OCI-LY7 (cell line): ENCODE results near the gene SOX13. TPM values are rescaled to one million over a fixed set of nuclear protein-coding genes. Genes with fewer than 3 reads are reported as not detected.

ENCODE experiments used
- BruUV-seq: library from RNA; stranded (reverse); fragments of 400-500 nt; replicated peaks from 2 replicates; lab custom pipeline; 2021; lab: Mats Ljungman, UMichigan
- CTCF ChIA-PET: fragments of 300-600 bp; sonication (Branson Sonifier 250); formaldehyde crosslinking; loops from one replicate; lab custom pipeline; 2022; ENCODE audit warnings: antibody characterized with exemption; ENCODE audit not compliant: unreplicated experiment; lab: Charles Lee
- POLR2A ChIA-PET: fragments of 300-600 bp; sonication (Branson Sonifier 250); formaldehyde crosslinking; loops from one replicate; lab custom pipeline; 2022; ENCODE audit warnings: antibody characterized with exemption; lab: Charles Lee
- DNase-seq: peaks from one replicate; pipeline ENCODE4 v3.0.0-alpha.2; 2015; ENCODE audit warnings: low spot score
- H2AFZ ChIP-seq: fragments of 200-600 bp; sonication (generic), shearing (Covaris generic); 2 replicates; pipeline ENCODE4 v1.6.1; 2014; ENCODE audit warnings: mild to moderate bottlenecking, antibody characterized with exemption, low read length, moderate library complexity
- H3K27ac ChIP-seq: fragments of 200-600 bp; sonication (generic); 2 replicates; pipeline ENCODE4 v1.5.1; 2014; ENCODE audit warnings: mixed run types, low read depth, mild to moderate bottlenecking, moderate library complexity, low read length, inconsistent platforms; ENCODE audit not compliant: poor library complexity, severe bottlenecking
- H3K36me3 ChIP-seq: fragments of 200-600 bp; sonication (generic); 2 replicates; pipeline ENCODE4 v1.6.1; 2014; ENCODE audit warnings: mild to moderate bottlenecking, antibody characterized with exemption, low read length, moderate library complexity, mixed read lengths; ENCODE audit not compliant: insufficient read depth
- H3K4me1 ChIP-seq: fragments of 200-600 bp; sonication (generic); 2 replicates; pipeline ENCODE4 v1.5.1; 2014; ENCODE audit warnings: mild to moderate bottlenecking, low read length; ENCODE audit not compliant: insufficient read depth, poor library complexity, severe bottlenecking
- H3K4me2 ChIP-seq: fragments of 200-600 bp; sonication (generic); 2 replicates; pipeline ENCODE4 v1.6.1; 2014; ENCODE audit warnings: mild to moderate bottlenecking, low read length
- H3K4me3 ChIP-seq: fragments of 200-600 bp; sonication (generic); 2 replicates; pipeline ENCODE4 v1.5.1; 2014; ENCODE audit warnings: mild to moderate bottlenecking, low read depth, low read length; ENCODE audit not compliant: poor library complexity, severe bottlenecking
- H3K79me2 ChIP-seq: fragments of 200-600 bp; sonication (generic); 2 replicates; pipeline ENCODE4 v1.6.1; 2016; ENCODE audit warnings: low read depth, mild to moderate bottlenecking, low read length, moderate library complexity, mixed read lengths; ENCODE audit not compliant: insufficient read depth
- H3K9me2 ChIP-seq: fragments of 200-600 bp; sonication (generic); 2 replicates; pipeline ENCODE4 v1.6.1; 2016; ENCODE audit warnings: mild to moderate bottlenecking, low read length, mixed read lengths; ENCODE audit not compliant: insufficient read depth
- H3K9me3 ChIP-seq: fragments of 200-600 bp; sonication (generic); 2 replicates; pipeline ENCODE4 v1.6.1; 2014; ENCODE audit warnings: mild to moderate bottlenecking, mixed run types, low read length, mixed read lengths
- H4K20me1 ChIP-seq: fragments of 200-600 bp; sonication (generic); 2 replicates; pipeline ENCODE4 v1.6.1; 2014; ENCODE audit warnings: mild to moderate bottlenecking, antibody characterized with exemption, low read length, moderate library complexity, mixed read lengths; ENCODE audit not compliant: insufficient read depth
- EZH2phosphoT487 ChIP-seq: fragments of 200-600 bp; sonication (generic); IDR thresholded peaks from 2 replicates; pipeline ENCODE4 v1.6.1; 2018; ENCODE audit warnings: low read depth, borderline replicate concordance, mild to moderate bottlenecking, mixed run types, antibody characterized with exemption, low read length, moderate library complexity, mixed read lengths
- intact Hi-C: fragments of 100-400 bp; cut with micrococcal nuclease; formaldehyde crosslinking; loops from one replicate; pipeline ENCODE4 v1.10.0; 2022; ENCODE audit not compliant: unreplicated experiment
- total RNA-seq, 2 experiments: library from RNA; depleted of rRNA in 1 of 2; stranded (reverse); fragments of >200 nt in 1 of 2; shearing (Covaris generic) in 1 of 2; gene quantifications; 2 replicates each; pipeline ENCODE4 v1.2.3, GENCODE V29; 2014 to 2022
- TF ChIP-seq, protein P1 (sequence below): fragments of 200-600 bp; sonication (generic); conservative IDR thresholded peaks from 2 replicates; pipeline ENCODE4 v1.5.1; 2014; ENCODE audit warnings: mild to moderate bottlenecking, antibody characterized with exemption, low read length, moderate library complexity, mixed read lengths

The SOX13 gene
- total RNA-seq, 2 experiments from 2014 or later = 0.27 TPM; not detected in 1

GRCh38 chr1:204093421-204093717, 20.5 kb downstream of the SOX13 start:
- intact Hi-C loops = no loop called here
- no peaks in the 10 kb centered on the region for H3K36me3 ChIP-seq
- ChIA-PET CTCF (no interaction called here), POLR2A (interaction anchor here (0.6 kb wide), 1 partner anchor 183 kb away, joined by 3 read pairs; no protein-coding TSS in a partner anchor)
- H3K4me2 ChIP-seq = no peak overlapping the region
- no peaks in the 10 kb centered on the region for H3K4me1 ChIP-seq
- no peak overlapping the region for H3K4me3 ChIP-seq
- no peaks in the 10 kb centered on the region for H3K79me2 ChIP-seq
- DNase-seq = no peak
- H3K27ac ChIP-seq = no peak overlapping the region
- H2AFZ ChIP-seq = no peak overlapping the region
- no TSS peak for BruUV-seq
- TF ChIP-seq, protein P1, sequence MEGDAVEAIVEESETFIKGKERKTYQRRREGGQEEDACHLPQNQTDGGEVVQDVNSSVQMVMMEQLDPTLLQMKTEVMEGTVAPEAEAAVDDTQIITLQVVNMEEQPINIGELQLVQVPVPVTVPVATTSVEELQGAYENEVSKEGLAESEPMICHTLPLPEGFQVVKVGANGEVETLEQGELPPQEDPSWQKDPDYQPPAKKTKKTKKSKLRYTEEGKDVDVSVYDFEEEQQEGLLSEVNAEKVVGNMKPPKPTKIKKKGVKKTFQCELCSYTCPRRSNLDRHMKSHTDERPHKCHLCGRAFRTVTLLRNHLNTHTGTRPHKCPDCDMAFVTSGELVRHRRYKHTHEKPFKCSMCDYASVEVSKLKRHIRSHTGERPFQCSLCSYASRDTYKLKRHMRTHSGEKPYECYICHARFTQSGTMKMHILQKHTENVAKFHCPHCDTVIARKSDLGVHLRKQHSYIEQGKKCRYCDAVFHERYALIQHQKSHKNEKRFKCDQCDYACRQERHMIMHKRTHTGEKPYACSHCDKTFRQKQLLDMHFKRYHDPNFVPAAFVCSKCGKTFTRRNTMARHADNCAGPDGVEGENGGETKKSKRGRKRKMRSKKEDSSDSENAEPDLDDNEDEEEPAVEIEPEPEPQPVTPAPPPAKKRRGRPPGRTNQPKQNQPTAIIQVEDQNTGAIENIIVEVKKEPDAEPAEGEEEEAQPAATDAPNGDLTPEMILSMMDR = no peak
- TF ChIP-seq EZH2phosphoT487 = no peak
- no peaks in the 10 kb centered on the region for H3K9me2 ChIP-seq
- no peaks in the 10 kb centered on the region for H3K9me3 ChIP-seq
- no peaks in the 10 kb centered on the region for H4K20me1 ChIP-seq

GRCh38 chr1:204093781-204094180, 20.9 kb downstream of the SOX13 start:
- intact Hi-C loops = no loop called here
- Histone ChIP-seq H2AFZ (no peak overlapping the region), H4K20me1 (no peaks in the 10 kb centered on the region), H3K4me3 (no peak overlapping the region), H3K36me3 (no peaks in the 10 kb centered on the region), H3K79me2 (no peaks in the 10 kb centered on the region), H3K4me1 (no peaks in the 10 kb centered on the region), H3K9me2 (no peaks in the 10 kb centered on the region), H3K4me2 (no peak overlapping the region), H3K9me3 (no peaks in the 10 kb centered on the region), H3K27ac (no peak overlapping the region)
- DNase-seq = no peak
- CTCF ChIA-PET = no interaction called here
- BruUV-seq = no TSS peak
- POLR2A ChIA-PET = interaction anchor here (0.6 kb wide), 1 partner anchor 183 kb away, joined by 3 read pairs; no protein-coding TSS in a partner anchor
- TF ChIP-seq EZH2phosphoT487 = no peak
- TF ChIP-seq, protein P1 = no peak

DNA sequence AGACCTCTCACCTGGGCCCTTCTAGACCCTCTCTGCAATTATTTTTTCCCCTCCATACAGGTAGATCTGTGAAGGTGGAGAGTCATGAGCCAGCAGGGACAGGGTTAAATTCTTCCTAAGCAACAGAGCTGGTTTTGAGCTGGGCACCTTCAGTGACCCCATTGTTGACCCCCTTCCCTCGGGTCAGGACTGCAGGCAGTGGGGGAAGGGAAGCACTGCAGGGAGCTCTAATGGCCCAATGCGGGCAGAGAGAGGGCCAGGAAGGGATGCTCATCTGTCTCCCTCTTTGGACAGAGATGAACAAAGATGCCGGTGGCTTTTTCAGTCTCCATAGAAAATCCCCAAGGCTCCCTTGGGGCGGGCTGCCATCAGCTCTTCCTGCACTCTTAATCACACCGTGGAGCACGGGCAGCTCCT, 21.4 kb downstream of the SOX13 start:
- no peak for TF ChIP-seq EZH2phosphoT487
- TF ChIP-seq, protein P1 = no peak
- H3K9me2 ChIP-seq = no peaks in the 10 kb centered on the region
- H3K36me3 ChIP-seq = no peaks in the 10 kb centered on the region
- DNase-seq = no peak
- H3K27ac ChIP-seq = no peak overlapping the region
- ChIA-PET CTCF (no interaction called here), POLR2A (no interaction called here)
- H3K4me1 ChIP-seq = no peaks in the 10 kb centered on the region
- no TSS peak for BruUV-seq
- H3K79me2 ChIP-seq = no peaks in the 10 kb centered on the region
- intact Hi-C loops = no loop called here
- H3K4me2 ChIP-seq = no peak overlapping the region
- H3K9me3 ChIP-seq = no peaks in the 10 kb centered on the region
- no peak overlapping the region for H3K4me3 ChIP-seq
- no peak overlapping the region for H2AFZ ChIP-seq
- no peaks in the 10 kb centered on the region for H4K20me1 ChIP-seq
